ENCODE measurements around the gene TBC1D24. TPM values are rescaled to one million over a fixed set of nuclear protein-coding genes. Genes with fewer than 3 reads are reported as not detected.
"Not testable (repeated sequence)": the region's sequence is repeated elsewhere in the genome, so short reads cannot be mapped to it uniquely, and the experiment has no call there.

The TBC1D24 gene
- polyA plus RNA-seq, 12 donors = 9.8 to 31.6 (median 19.9) TPM; not detected in 1

DNA sequence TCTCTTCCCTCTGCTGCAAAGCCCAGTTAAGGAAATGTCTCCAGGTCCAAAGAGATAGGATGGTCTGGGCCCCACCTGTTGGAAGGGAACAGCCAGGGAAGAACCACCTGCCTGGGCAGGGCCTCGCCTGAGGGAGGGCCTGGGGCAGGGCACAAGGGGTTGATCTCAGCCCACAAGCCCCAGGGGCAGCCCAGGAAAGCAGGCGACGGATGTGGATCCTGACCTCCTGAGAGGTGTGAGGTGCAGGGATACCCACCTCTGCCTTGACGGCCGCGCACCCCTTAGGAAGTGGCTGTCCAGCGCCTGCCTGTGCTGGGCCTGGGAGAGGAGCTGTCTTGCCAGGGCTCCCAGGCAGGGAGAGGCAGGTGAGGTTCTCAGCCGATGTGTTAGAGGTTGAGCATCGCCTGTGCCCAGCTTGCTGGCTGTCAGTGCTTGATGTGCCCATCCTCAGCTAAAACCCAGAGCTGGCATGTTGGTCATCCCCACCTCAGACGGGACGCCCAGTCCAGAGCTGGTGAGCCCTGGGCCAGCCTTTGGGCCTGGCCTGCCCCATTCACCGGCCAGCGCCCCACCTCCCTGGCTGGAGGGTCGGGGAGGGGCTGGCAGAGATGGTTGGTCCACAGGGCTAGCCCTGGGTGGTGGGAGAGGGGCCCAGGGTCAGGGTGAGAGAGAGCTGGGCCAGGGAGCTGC is 55.8 kb downstream of the TBC1D24 start:
- no peak for DNase-seq

DNA sequence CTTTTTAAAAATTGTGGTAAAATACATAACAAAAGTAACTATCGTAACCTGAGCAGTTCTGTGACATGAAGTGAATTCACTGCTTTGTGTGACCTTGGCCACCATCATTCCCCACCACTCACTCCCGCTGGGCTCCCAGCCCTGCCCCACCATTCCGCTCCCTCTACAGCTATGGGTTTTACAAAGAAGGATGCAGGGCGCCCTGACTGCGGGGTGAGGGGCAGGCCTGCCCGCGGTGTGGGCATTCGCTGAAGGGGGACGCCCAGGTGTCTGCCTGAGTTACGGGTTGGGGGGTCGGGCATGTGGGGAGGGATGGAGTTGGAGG is 56.4 kb downstream of the TBC1D24 start, which contains the start of gene CEMP1:
CEMP1 (minus strand) TSS at position 38 of the 325 bp plus-strand sequence. CDS start 335 bp downstream, outside the sequence.
- DNase-seq = no peak

DNA sequence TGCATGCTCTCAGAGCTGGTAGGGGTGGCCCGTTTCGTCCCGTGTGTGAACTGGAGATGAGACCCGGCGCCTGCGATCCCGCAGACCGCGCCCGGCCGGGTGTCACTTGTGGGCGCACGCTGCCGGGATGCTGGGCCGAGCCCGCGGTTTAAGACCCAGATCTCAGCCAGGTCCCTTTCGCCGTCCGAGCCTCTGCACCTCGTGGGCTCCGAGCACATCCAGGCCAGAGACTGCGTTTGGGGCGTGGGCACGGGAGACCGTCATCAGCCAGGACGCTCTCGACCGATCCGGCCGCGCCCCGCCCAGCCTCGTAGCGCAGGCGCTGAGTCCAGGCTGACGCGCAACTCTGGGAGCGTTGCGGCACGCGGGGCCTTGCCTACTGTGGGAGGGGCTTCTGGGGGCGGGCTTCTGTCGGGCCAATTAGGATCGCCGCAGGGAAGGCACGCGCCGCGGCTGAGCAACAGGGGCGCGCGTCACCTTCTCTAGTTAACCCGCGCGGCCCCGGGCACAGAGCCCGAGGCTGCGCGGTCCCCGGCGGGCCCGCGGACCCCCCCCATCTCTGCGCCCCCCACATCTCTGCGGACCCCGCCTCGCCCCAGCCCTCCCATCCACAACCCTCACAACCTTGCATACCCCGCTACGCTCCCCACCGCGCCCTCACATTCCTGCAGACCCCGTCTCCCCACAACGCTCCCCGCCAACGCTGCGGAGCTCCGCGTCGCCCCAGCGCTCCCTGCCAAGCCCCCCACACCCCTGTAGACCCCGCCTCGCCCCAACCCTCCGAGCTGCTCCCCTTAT is 57.0 kb downstream of the TBC1D24 start:
- peak; percentile 98 for DNase-seq

DNA sequence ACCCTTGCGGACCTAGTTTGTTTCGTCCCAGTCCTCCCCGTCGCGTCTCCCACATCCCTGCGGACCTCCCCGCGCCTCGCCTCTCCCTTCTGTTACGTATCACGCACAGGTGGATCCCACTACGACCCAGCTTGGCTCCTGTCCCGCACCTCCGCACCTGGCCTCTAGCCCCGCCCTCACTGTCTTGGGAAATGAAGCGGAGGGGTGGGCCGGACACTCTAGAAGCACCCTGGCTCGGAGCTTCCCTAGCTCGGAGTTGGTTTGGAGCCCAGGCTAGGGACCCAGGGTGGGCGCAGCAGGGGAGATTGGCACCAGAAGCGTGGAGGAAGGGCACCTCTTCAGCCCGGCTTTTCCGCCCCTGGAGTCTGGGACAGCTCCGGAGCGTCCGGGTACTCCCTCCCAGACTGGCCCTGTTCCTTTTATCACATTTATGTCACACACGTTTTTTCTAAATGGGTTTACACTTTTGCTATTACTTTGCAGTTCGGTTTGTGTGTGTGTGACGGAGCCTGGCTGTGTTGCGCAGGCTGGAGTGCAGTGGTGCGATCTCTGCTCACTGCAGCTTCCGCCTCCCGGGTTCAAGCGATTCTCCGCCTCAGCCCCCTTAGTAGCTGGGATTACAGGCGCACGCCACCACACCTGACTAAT is 57.7 kb downstream of the TBC1D24 start:
- no peak for DNase-seq

DNA sequence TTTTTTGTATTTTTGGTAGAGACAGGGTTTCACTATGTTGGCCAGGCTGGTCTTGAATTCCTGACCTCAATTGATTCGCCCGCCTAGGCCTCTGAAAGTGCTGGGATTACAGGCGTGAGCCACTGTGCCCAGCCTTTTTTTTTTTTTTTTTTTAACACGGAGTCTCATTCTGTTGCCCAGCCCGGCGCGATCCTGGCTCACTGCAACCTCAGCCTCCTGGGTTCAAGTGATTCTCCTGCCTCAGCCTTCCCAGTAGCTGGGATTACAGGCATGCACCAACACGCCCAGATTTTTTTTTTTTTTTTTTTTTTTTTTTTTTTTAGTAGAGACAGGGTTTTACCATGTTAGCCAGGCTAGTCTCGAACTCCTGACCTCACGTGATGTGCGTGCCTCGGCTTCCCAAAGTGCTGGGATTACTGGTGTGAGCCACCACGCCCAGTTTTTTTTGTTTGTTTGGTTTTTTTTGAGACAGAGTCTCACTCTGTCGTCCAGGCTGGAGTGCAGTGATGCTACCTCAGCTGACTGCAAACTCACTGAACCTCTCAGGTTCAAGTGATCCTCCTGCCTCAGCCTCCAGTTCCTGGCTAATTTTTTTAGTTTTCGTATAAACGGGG is 58.3 kb downstream of the TBC1D24 start:
- not testable (repeated sequence) for DNase-seq

DNA sequence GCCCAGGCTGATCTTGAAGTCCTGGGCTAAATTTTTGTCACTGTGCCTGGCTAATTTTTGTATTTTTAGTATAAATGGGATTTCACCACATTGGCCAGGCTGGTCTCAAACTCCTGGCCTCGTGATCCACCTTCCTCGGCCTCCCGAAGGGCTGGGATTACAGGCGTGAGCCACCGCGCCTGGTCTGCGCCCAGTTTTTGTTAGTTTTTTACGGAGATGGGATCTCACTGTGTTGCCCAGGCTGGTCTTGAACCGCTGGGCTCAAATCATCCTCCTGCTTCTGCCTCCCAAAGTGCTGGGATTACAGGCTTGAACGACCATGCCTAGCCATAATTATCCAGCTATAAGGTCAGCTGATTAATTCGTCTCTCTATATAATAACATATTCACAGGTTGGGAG is 59.0 kb downstream of the TBC1D24 start:
- DNase-seq = no peak

DNA sequence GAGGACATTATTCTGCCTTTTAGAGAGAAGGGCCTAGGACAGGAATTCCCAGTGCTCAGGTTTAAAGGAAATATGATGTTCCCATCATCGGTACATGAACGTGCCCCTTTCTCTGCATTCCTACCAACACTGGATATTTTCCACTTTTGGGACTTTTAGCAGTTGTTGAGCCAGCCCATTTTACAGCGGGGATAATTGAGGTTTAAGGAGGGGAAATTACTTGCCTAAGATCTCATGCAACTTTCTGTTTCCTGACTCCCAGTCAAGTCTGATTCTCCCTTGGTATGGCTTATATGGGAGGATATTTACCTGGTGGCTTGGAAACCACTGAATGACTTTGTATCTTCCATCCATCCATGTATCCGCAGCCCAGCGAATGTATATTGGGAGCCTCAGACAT is 59.4 kb downstream of the TBC1D24 start:
- not testable (repeated sequence) for DNase-seq

DNA sequence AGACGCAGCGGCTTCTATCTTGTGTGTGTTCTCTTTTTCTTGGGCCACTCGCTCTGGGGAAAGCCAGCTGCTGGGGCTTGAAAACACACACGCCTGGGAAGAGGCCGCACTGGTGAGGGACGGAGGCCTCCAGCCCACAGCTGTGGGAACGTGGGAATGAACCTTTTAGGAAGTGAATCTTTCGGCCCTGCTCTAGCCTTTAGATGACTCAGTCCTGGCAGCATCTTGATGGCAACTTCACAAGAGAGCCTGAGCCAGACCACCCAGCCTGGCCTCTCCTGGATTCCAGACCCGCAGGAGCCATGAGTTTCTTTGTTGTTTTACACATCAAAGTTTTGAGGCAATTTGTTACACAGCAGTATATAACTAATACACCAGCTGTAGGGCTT is 60.7 kb downstream of the TBC1D24 start:
- DNase-seq = no peak

DNA sequence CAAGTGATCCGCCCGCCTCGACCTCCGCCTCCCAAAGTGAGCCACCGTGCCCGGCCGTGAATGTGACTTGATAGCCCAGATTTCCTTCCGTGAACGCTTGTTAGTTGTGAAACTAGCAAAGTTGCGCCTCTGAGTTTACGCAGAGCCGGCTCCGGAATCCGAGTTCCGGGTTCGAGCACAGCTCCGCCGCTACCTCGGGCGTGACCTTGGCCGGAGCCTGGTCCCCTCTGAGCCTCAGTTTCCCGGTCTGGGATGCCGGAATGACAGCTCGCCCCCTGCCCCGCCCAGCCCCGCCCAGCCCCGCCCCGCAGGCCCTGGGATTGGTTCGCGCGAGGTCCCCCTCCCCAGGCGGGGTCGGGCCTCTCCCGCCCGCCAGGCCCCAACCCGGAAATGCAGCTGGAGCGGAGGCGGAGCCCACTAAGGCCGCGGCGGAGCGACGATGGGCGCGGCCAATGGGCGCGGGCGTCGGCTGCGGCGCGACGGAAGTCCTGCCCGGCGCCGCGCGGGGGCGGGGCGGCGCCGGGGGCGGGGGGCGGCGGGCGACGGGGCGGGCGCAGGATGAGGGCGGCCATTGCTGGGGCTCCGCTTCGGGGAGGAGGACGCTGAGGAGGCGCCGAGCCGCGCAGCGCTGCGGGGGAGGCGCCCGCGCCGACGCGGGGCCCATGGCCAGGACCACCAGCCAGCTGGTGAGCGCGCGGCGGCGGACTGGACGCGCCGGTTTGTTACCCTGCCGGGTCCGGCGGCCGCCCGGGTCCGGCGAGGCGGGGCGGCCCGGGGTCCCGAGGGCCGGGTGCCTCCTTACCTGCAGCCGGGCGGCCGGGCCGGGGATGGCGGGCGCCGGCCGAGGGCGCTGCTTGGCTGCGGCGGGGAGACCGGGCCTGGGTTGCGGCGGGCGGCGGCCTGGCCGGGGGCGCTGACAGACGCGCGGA is 62.8 kb downstream of the TBC1D24 start, which contains the start of gene PDPK1:
PDPK1 (plus strand) TSS at position 571 of the 929 bp plus-strand sequence; CDS start at position 663, 92 bp downstream.
- peak; percentile 93 for DNase-seq

DNA sequence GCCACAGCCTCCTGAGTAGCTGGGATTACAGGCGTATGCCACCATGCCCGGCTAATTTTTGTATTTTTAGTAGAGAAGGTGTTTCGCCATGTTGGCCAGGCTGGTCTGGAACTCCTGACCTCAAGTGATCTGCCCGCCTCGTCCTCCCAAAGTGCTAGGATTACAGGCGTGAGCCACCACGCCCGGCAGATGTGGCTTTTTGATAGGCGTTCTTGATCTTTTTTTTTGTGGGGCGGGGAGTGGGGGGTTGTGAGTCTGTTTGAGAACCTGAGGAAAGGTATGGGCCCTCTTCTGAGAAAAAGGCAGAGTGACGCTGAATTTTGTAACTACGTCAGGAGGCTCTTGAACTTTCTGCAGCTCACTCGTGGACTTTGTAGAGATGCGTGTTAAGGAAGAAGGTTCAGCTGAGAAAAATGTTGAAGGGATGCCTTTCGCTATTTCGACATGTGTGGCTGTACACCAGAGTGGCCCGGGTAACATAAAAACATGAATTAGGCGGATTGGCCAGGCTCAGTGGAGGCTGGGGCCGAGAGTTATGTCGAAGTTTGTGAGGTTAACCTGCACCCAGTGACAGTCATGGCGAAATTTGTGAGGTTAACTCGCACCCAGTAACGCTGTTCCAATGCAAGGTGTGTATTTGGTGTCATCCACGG is 64.4 kb downstream of the TBC1D24 start:
- not testable (repeated sequence) for DNase-seq

DNA sequence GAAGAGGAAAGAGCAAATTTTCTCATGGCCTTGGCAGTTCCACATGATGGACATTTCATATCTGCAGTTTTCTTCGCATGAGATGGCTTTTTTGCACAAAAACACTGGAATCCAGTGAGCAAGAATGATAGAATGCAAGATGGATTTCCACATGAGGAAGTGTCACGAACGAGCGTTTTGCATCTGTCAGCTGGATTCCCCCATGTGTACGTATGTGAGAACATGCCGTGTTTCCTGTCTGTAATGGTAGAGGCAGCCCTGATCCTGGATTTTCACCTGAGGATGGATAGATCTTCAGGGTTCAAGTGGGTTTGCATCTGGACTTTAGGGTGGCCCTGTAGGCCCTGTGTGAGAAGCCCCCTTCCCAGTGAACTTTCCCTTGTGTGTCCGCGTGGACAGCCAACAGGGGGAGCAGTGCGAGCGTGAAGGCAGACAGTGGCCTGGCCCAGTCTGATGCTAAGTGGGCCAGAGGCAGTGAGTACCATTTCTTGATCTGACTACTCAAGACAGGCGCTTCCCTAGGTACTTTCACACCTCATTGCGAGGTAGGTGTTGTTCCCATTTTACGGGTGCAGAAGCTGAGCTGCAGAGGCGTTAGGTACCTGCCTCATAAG is 65.0 kb downstream of the TBC1D24 start:
- DNase-seq = not testable (repeated sequence)

DNA sequence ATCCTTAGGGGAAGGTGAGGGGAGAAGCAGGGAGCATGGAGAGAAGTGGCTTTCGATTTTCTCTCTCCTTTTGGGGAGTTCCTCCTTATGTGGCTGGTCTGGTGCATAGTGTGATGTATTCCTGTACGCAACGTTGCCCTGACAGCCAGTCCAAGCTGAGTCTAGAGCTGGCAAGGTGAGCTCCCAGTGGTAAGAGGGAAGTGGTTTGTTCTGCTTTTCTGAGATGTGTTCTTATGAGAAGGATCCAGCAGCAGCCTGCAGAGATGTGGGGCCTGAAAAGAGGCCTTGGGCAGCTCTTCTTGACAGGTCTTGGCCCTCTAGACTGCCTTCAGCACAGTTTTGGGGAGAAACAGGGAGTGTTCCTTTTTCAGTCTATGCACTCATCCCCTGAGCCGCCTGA is 66.0 kb downstream of the TBC1D24 start:
- DNase-seq = not testable (repeated sequence)

DNA sequence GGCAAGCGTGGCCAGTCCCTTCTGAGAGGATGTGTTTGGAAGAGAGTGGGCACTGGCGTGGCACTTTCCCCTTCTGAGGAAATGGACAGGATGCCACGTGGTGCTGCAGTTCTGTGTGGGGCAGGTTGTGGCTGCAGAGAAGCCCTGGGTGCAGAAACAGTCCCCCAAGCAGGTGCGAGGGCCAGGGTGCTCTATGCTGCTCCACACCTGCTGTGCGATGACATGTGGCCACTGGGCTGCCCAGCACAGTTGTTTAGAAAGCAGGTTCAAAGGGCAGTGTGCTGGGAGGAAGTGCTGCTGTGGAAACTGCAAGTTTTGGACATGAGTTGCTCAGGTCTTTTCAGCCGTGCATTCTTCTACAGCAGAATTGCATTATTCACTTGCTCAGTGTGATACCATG is 66.5 kb downstream of the TBC1D24 start:
- not testable (repeated sequence) for DNase-seq

DNA sequence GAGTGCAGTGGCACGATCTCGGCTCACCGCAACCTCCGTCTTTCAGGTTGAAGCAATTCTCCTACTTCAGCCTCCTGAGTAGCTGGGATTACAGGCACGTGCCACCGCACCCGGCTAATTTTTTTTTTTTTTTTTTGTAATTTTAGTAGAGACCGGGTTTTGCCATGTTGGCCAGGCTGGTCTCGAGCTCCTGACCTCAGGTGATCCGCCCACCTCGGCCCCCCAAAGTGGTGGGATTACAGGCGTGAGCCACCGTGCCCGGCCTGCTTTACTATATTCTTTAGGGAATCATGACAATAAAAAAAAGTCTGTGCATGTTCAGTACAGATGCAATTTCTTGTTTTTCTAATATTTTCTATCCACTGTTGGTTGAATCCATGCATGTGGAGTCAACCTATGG is 68.8 kb downstream of the TBC1D24 start:
- DNase-seq = not testable (repeated sequence)

DNA sequence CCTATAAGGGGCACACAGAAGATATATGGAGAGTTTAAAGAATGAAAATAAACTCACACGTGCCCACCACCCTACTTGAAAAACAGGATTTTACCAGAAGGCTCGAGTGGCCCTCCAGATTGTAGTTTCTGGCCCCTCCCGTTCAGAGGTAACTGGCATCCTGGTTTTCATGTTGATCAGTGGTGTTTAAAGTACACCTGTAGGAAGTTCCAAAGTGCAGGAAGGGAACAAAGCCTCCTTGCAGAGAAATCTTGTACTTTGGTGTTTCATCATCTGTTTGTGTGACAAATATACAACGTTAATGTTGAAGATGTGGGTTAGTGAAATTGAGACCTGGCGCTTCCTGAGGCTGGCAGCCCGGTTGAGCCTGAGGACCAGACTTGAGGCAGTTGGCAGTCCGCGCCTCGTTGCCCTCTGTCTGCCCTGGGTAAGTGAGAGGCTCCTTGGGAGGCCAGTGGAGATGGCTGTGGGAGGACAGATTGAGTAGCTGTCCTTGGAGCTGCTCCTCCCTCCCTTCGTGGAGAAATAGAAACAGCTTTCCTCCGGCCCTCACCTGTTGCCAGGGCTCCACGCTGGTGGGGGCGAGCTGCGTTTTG is 75.5 kb downstream of the TBC1D24 start:
- not testable (repeated sequence) for DNase-seq

DNA sequence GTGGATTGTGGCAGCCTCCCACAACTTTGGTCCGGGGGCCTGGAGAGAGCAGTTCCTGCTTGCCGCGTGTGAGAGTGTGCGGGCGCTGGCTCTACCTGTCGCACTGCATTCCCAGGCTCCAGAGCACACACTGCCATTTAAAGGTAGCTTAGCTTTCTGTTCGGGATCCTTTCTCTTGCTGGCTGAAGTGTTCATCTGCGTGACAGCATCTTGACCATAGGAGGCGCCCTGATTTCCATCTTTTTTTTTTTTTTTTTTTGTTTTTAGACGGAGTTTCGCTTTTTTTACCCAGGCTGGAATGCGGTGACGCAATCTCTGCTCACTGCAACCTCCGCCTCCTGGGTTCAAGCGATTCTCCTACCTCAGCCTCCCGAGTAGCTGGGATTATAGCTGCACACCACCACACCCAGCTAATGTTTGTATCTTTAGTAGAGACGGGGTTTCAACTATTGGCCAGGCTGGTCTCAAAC is 76.5 kb downstream of the TBC1D24 start:
- DNase-seq = not testable (repeated sequence)

DNA sequence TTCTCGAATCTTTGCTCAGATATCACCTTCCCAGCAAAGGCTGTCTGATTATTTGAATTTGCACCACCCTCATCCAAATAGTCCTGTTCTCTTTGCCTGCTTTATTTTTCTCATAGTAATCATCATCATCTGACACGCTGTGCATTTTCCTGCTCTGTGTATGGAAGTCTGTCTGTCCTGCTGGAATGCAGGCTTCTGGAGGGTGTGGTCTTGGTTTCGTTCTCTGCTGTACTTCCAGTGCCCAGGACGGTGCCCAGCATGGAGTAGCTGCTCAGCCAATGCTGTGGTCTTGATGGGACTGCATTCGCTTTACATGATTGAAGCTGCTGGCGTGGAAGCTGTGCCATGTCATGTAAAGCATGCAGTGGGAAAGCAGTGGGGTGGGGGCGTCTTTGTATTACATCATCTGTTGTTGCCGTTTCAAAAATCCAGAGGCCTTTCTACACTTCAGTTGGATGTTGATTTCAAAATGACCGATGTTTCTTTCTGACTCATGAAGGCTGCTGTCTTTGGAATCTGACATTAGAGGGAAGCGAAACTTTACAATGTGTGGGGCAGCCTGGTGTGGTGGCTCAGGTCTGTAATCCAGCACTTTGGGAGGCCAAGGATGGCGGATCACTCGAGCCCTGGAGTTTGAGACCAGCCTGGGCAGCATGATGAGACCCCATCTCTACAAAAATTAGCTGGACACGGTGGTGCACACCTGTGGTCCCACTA is 79.9 kb downstream of the TBC1D24 start:
- not testable (repeated sequence) for DNase-seq

All from muscle of arm (tissue), 12 donors.